Effector memory CD8-positive, alpha-beta T cell (primary cell): Measurements from ENCODE around the gene IRF2BP2.

Experiments
- ATAC-seq: fragments of 150-1000 bp; cut with Tn5 transposase; replicated peaks from 2 replicates; pipeline ENCODE4 v1.10.0; 2021; ENCODE audit warnings: mild to moderate bottlenecking, moderate library complexity
- DNase-seq, 3 experiments: peaks; one replicate each; pipeline ENCODE4 v3.0.0; 2021
- H3K27ac Mint-ChIP-seq, 2 donors: one replicate each; pipeline ENCODE4 v1.8.0; 2022; ENCODE audit warnings: mild to moderate bottlenecking in 2 of 2, mixed read lengths in 2 of 2, moderate library complexity in 2 of 2
- H3K27me3 Mint-ChIP-seq, 2 donors: one replicate each; pipeline ENCODE4 v1.8.0; 2022; ENCODE audit warnings: mixed read lengths in 2 of 2
- H3K36me3 Mint-ChIP-seq: one replicate; pipeline ENCODE4 v1.8.0; 2022; ENCODE audit warnings: mild to moderate bottlenecking, moderate library complexity, mixed read lengths; ENCODE audit not compliant: insufficient read depth
- H3K4me1 Mint-ChIP-seq, 2 donors: one replicate each; pipeline ENCODE4 v1.8.0; 2022; ENCODE audit warnings: low read depth in 2 of 2, mixed read lengths in 2 of 2
- H3K4me3 Mint-ChIP-seq, 2 donors: one replicate each; pipeline ENCODE4 v1.8.0; 2022; ENCODE audit warnings: mild to moderate bottlenecking in 2 of 2, mixed read lengths in 2 of 2, moderate library complexity in 2 of 2
- H3K9me3 Mint-ChIP-seq, 2 donors: one replicate each; pipeline ENCODE4 v1.8.0; 2022; ENCODE audit warnings: mixed read lengths in 2 of 2

The IRF2BP2 gene

GRCh38 chr1:234585330-234586055, 24.5 kb downstream of the IRF2BP2 start:
- Mint-ChIP-seq H3K27me3 (peaks cover 11 to 34% of the 10 kb centered on the region in 2 donors), H3K4me1 (no peaks in the 10 kb centered on the region), H3K36me3 (no peaks in the 10 kb centered on the region), H3K9me3 (no peaks in the 10 kb centered on the region), H3K4me3 (no peak overlapping the region), H3K27ac (no peak overlapping the region)
- no peak for DNase-seq
- no peak for ATAC-seq

GRCh38 chr1:234584926-234585325, 25.1 kb downstream of the IRF2BP2 start:
- H3K4me3 Mint-ChIP-seq, result no peak overlapping the region

GRCh38 chr1:234584420-234584805, 25.6 kb downstream of the IRF2BP2 start:
- peaks cover 11 to 30% of the 10 kb centered on the region in 2 donors for H3K27me3 Mint-ChIP-seq
- no peak overlapping the region for H3K27ac Mint-ChIP-seq
- no peaks in the 10 kb centered on the region for H3K4me1 Mint-ChIP-seq
- no peaks in the 10 kb centered on the region for H3K36me3 Mint-ChIP-seq
- ATAC-seq (no peak), DNase-seq (no peak)
- H3K9me3 Mint-ChIP-seq, result no peaks in the 10 kb centered on the region
- H3K4me3 Mint-ChIP-seq, result no peak overlapping the region

More at GRCh38 chr1:234584926-234585325, 25.1 kb downstream of the IRF2BP2 start:
- Mint-ChIP-seq H3K27me3 (peaks cover 11 to 34% of the 10 kb centered on the region in 2 donors), H3K27ac (no peak overlapping the region), H3K9me3 (no peaks in the 10 kb centered on the region), H3K4me1 (no peaks in the 10 kb centered on the region), H3K36me3 (no peaks in the 10 kb centered on the region)
- no peak for ATAC-seq
- DNase-seq, result no peak

GRCh38 chr1:234583755-234584419, 26.1 kb downstream of the IRF2BP2 start:
- H3K4me1 Mint-ChIP-seq, result no peaks in the 10 kb centered on the region
- H3K4me3 Mint-ChIP-seq, result no peak overlapping the region
- ATAC-seq, result no peak
- H3K36me3 Mint-ChIP-seq, result no peaks in the 10 kb centered on the region
- no peaks in the 10 kb centered on the region for H3K9me3 Mint-ChIP-seq
- H3K27ac Mint-ChIP-seq, result no peak overlapping the region
- DNase-seq, result no peak
- H3K27me3 Mint-ChIP-seq, result peaks cover 11 to 25% of the 10 kb centered on the region in 2 donors

GRCh38 chr1:234582681-234583301, 27.2 kb downstream of the IRF2BP2 start:
- Mint-ChIP-seq H3K27me3 (peaks cover 11 to 34% of the 10 kb centered on the region in 2 donors), H3K27ac (no peak overlapping the region), H3K4me1 (no peaks in the 10 kb centered on the region), H3K4me3 (no peak overlapping the region), H3K9me3 (no peaks in the 10 kb centered on the region), H3K36me3 (no peaks in the 10 kb centered on the region)
- no peak for ATAC-seq
- no peak for DNase-seq

GRCh38 chr1:234582186-234582585, 27.8 kb downstream of the IRF2BP2 start:
- Mint-ChIP-seq H3K9me3 (no peaks in the 10 kb centered on the region), H3K4me3 (no peak overlapping the region), H3K27ac (no peak overlapping the region), H3K36me3 (no peaks in the 10 kb centered on the region), H3K27me3 (peaks cover 10 to 35% of the 10 kb centered on the region in 2 donors), H3K4me1 (no peaks in the 10 kb centered on the region)
- DNase-seq (no peak), ATAC-seq (no peak)

- ATAC-seq, result no peak
- Mint-ChIP-seq H3K36me3 (no peaks in the 10 kb centered on the region), H3K4me3 (no peak overlapping the region), H3K27ac (no peak overlapping the region), H3K9me3 (no peaks in the 10 kb centered on the region), H3K4me1 (no peaks in the 10 kb centered on the region), H3K27me3 (peaks cover 0 to 25% of the 10 kb centered on the region in 2 donors)
- no peak for DNase-seq
Measured at GRCh38 chr1:234581063-234581714, 28.8 kb downstream of the IRF2BP2 start.

GRCh38 chr1:234579967-234580366, 30.0 kb downstream of the IRF2BP2 start:
- H3K4me3 Mint-ChIP-seq, result no peak overlapping the region
- H3K4me1 Mint-ChIP-seq, result no peaks in the 10 kb centered on the region
- DNase-seq (no peak), ATAC-seq (no peak)
- peaks cover 0 to 21% of the 10 kb centered on the region in 2 donors for H3K27me3 Mint-ChIP-seq
- no peak overlapping the region for H3K27ac Mint-ChIP-seq
- H3K36me3 Mint-ChIP-seq, result peaks cover 2% of the 10 kb centered on the region
- no peaks in the 10 kb centered on the region for H3K9me3 Mint-ChIP-seq

- Mint-ChIP-seq H3K4me3 (no peak overlapping the region), H3K36me3 (peaks cover 3% of the 10 kb centered on the region), H3K27ac (no peak overlapping the region), H3K27me3 (peaks cover 0 to 21% of the 10 kb centered on the region in 2 donors), H3K4me1 (no peaks in the 10 kb centered on the region), H3K9me3 (no peaks in the 10 kb centered on the region)
- no peak for DNase-seq
- no peak for ATAC-seq
Measured at GRCh38 chr1:234578735-234579134, 31.2 kb downstream of the IRF2BP2 start.

- DNase-seq (no peak), ATAC-seq (no peak)
- Mint-ChIP-seq H3K9me3 (no peaks in the 10 kb centered on the region), H3K27me3 (peaks cover 0 to 21% of the 10 kb centered on the region in 2 donors), H3K4me3 (no peak overlapping the region), H3K4me1 (no peaks in the 10 kb centered on the region), H3K27ac (no peak overlapping the region), H3K36me3 (peaks cover 3% of the 10 kb centered on the region)
Measured at GRCh38 chr1:234578087-234578486, 31.9 kb downstream of the IRF2BP2 start.

GRCh38 chr1:234573711-234574299, 36.2 kb downstream of the IRF2BP2 start:
- Mint-ChIP-seq H3K4me3 (no peak overlapping the region), H3K36me3 (peaks cover 3% of the 10 kb centered on the region), H3K27me3 (peaks cover 0 to 13% of the 10 kb centered on the region in 2 donors), H3K4me1 (no peaks in the 10 kb centered on the region), H3K9me3 (no peaks in the 10 kb centered on the region), H3K27ac (no peak overlapping the region)
- DNase-seq (no peak), ATAC-seq (no peak)

GRCh38 chr1:234572966-234573365, 37.0 kb downstream of the IRF2BP2 start:
- Mint-ChIP-seq H3K36me3 (peaks cover 3% of the 10 kb centered on the region), H3K27ac (no peak overlapping the region), H3K9me3 (no peaks in the 10 kb centered on the region), H3K27me3 (peaks cover 0 to 5% of the 10 kb centered on the region in 2 donors), H3K4me3 (no peak overlapping the region), H3K4me1 (no peaks in the 10 kb centered on the region)
- no peak for DNase-seq
- no peak for ATAC-seq

- Mint-ChIP-seq H3K27me3 (no peaks in the 10 kb centered on the region), H3K4me1 (no peaks in the 10 kb centered on the region), H3K4me3 (no peak overlapping the region), H3K36me3 (peaks cover 3% of the 10 kb centered on the region), H3K9me3 (no peaks in the 10 kb centered on the region), H3K27ac (no peak overlapping the region)
- DNase-seq (no peak), ATAC-seq (no peak)
Measured at GRCh38 chr1:234571702-234572101, 38.3 kb downstream of the IRF2BP2 start.
